ENCODE data around the gene LIN28B.
"Not testable (repeated sequence)": the region's sequence is repeated elsewhere in the genome, so short reads cannot be mapped to it uniquely, and the experiment has no call there.

The LIN28B gene

GRCh38 chr6:104956731-104957294 is at the start of gene LIN28B:
TSS of gene LIN28B (plus strand) at chr6:104957107. CDS start at chr6:104957251, 144 bp downstream.
- DNase-seq = no peak

GRCh38 chr6:104908031-104908887 is 48.6 kb upstream of the LIN28B start:
- no peak for DNase-seq

GRCh38 chr6:104908888-104909525 is 47.9 kb upstream of the LIN28B start:
- DNase-seq = no peak

- DNase-seq = no peak
Observed at GRCh38 chr6:104921896-104922295, 35.0 kb upstream of the LIN28B start.

GRCh38 chr6:104928141-104928540 is 28.8 kb upstream of the LIN28B start:
- no peak for DNase-seq

GRCh38 chr6:104929353-104929752 is 27.6 kb upstream of the LIN28B start:
- DNase-seq = no peak

- no peak for DNase-seq
Observed at GRCh38 chr6:104930939-104931338, 26.0 kb upstream of the LIN28B start.

- DNase-seq = no peak
Observed at GRCh38 chr6:104936766-104937535, 20.0 kb upstream of the LIN28B start.

- DNase-seq = no peak
Observed at GRCh38 chr6:104940238-104940892, 16.5 kb upstream of the LIN28B start.

GRCh38 chr6:104940893-104941728 is 15.8 kb upstream of the LIN28B start:
- peak; percentile 43 for DNase-seq

- no peak for DNase-seq
Observed at GRCh38 chr6:104941729-104942091, 15.2 kb upstream of the LIN28B start.

- DNase-seq = no peak
Observed at GRCh38 chr6:104943781-104944180, 13.1 kb upstream of the LIN28B start.

GRCh38 chr6:104949206-104949605 is 7.7 kb upstream of the LIN28B start:
- no peak for DNase-seq

GRCh38 chr6:104951677-104952076 is 5.2 kb upstream of the LIN28B start:
- DNase-seq = no peak

- no peak for DNase-seq
Observed at GRCh38 chr6:104952911-104953399, 4.0 kb upstream of the LIN28B start.

GRCh38 chr6:104953400-104954189 is 3.3 kb upstream of the LIN28B start:
- DNase-seq = not testable (repeated sequence)

GRCh38 chr6:104954190-104954797 is 2.6 kb upstream of the LIN28B start:
- DNase-seq = no peak

- DNase-seq = no peak
Observed at GRCh38 chr6:104955491-104955890, 1.4 kb upstream of the LIN28B start.

- no peak for DNase-seq
Observed at GRCh38 chr6:104955927-104956730, 778 bp upstream of the LIN28B start.
